OCI-LY3 (cell line): ENCODE data around the gene NIP7.

ENCODE experiments used
- CTCF ChIP-seq: fragments of 200-600, 300-600 bp; sonication (generic); IDR thresholded peaks from 2 replicates; pipeline ENCODE4 v1.5.1; 2014; ENCODE audit warnings: antibody characterized with exemption, low read length, low read depth
- EZH2phosphoT487 ChIP-seq: fragments of 200-600 bp; shearing (Covaris generic); IDR thresholded peaks from 2 replicates; pipeline ENCODE4 v1.6.1; 2018; ENCODE audit warnings: antibody characterized with exemption, mixed run types, low read depth

GRCh38 chr16:69323415-69323814, 16.2 kb upstream of the NIP7 start:
- TF ChIP-seq CTCF: no peak
- TF ChIP-seq EZH2phosphoT487: no peak
